Right atrium auricular region (tissue), 2 donors: ENCODE results near the gene PGAM2. TPM values are rescaled to one million over a fixed set of nuclear protein-coding genes. Genes with fewer than 3 reads are reported as not detected.
"Not testable (repeated sequence)": the region's sequence is repeated elsewhere in the genome, so short reads cannot be mapped to it uniquely, and the experiment has no call there.

Experiments used
- DNase-seq: peaks from one replicate; pipeline ENCODE4 v3.0.0-alpha.2; 2019; ENCODE audit warnings: low spot score
- H3K27ac ChIP-seq, 2 donors: fragments of 200-600 bp; sonication (generic); 1 replicate in 1 of 2; 2 replicates in 1 of 2; pipeline ENCODE4 v1.5.1; 2016 to 2019
- H3K27me3 ChIP-seq, 2 donors: fragments of 200-600 bp; sonication (generic); one replicate each; pipeline versions ENCODE4 v1.5.1 to v1.6.0; 2017 to 2019
- H3K36me3 ChIP-seq: fragments of 200-600 bp; sonication (generic); one replicate; pipeline ENCODE4 v1.5.1; 2016
- H3K4me1 ChIP-seq, 2 donors: fragments of 200-600 bp; sonication (generic); one replicate each; pipeline versions ENCODE4 v1.5.1 to v1.6.0; 2017 to 2019
- H3K4me3 ChIP-seq, 2 donors: fragments of 200-600 bp; sonication (generic); 1 replicate in 1 of 2; 2 replicates in 1 of 2; pipeline ENCODE4 v1.5.1; 2017 to 2019; ENCODE audit warnings: mild to moderate bottlenecking in 1 of 2, moderate library complexity in 1 of 2
- H3K9me3 ChIP-seq, 2 donors: fragments of 200-600 bp; sonication (generic); one replicate each; pipeline ENCODE4 v1.5.1; 2019
- CTCF ChIP-seq, 2 donors: fragments of 200-600 bp; sonication (generic); IDR thresholded peaks; one replicate each; pipeline ENCODE4 v1.5.1; 2019; ENCODE audit warnings: antibody characterized with exemption in 2 of 2
- total RNA-seq, 2 donors: library from RNA; depleted of rRNA; stranded (reverse); fragments of >200 nt; gene quantifications; one replicate each; pipeline ENCODE4 v1.1.0, GENCODE V29; 2016

PGAM2 gene
- total RNA-seq, 2 donors from 2014 or later, result 680 to 2,809 TPM

- not testable (repeated sequence) for DNase-seq, H3K9me3 ChIP-seq, H3K36me3 ChIP-seq, H3K27me3 ChIP-seq
- Histone ChIP-seq H3K27ac (peak overlapping the region; percentile 53 to 71), H3K4me3 (peak overlapping the region; percentile 26 to 43), H3K4me1 (peaks cover 0 to 26% of the 10 kb centered on the region in 2 donors)
- TF ChIP-seq CTCF (IDR thresholded peaks at IDR 0.05), result peak; percentile 14 to 49
Observed at GRCh38 chr7:44040493-44040891, 24.9 kb downstream of the PGAM2 start.

- H3K27me3 ChIP-seq, DNase-seq, H3K9me3 ChIP-seq, H3K36me3 ChIP-seq: not testable (repeated sequence)
- peak overlapping the region; percentile 53 to 71 for H3K27ac ChIP-seq
- H3K4me3 ChIP-seq, result peak overlapping the region; percentile 26 to 43
- H3K4me1 ChIP-seq, result peaks cover 0 to 21% of the 10 kb centered on the region in 2 donors
Observed at GRCh38 chr7:44039800-44040492, 25.4 kb downstream of the PGAM2 start.

GRCh38 chr7:44038961-44039558, 26.3 kb downstream of the PGAM2 start:
- not testable (repeated sequence) for H3K27me3 ChIP-seq, H3K36me3 ChIP-seq, H3K9me3 ChIP-seq
- H3K4me1 ChIP-seq, result peaks cover 0 to 18% of the 10 kb centered on the region in 2 donors
- H3K4me3 ChIP-seq, result peak overlapping the region; percentile 28 to 46
- peak overlapping the region; percentile 79 for H3K27ac ChIP-seq
- peak; percentile 94 for DNase-seq

- not testable (repeated sequence) for H3K4me3 ChIP-seq, H3K27me3 ChIP-seq, H3K9me3 ChIP-seq, H3K27ac ChIP-seq, H3K36me3 ChIP-seq, DNase-seq
- H3K4me1 ChIP-seq, result peaks cover 0 to 13% of the 10 kb centered on the region in 2 donors
Observed at GRCh38 chr7:44038553-44038952, 26.8 kb downstream of the PGAM2 start.

- not testable (repeated sequence) for H3K27me3 ChIP-seq, H3K9me3 ChIP-seq, H3K4me3 ChIP-seq, DNase-seq, H3K27ac ChIP-seq, H3K36me3 ChIP-seq
- H3K4me1 ChIP-seq, result peaks cover 0 to 10% of the 10 kb centered on the region in 2 donors
Observed at GRCh38 chr7:44037951-44038350, 27.4 kb downstream of the PGAM2 start.

GRCh38 chr7:44036364-44036763, 29.0 kb downstream of the PGAM2 start:
- not testable (repeated sequence) for H3K4me3 ChIP-seq, H3K27me3 ChIP-seq, H3K27ac ChIP-seq, H3K36me3 ChIP-seq, H3K9me3 ChIP-seq, DNase-seq
- peaks cover 0 to 10% of the 10 kb centered on the region in 2 donors for H3K4me1 ChIP-seq

- not testable (repeated sequence) for H3K36me3 ChIP-seq, H3K9me3 ChIP-seq, H3K27ac ChIP-seq, DNase-seq, H3K27me3 ChIP-seq, H3K4me3 ChIP-seq, H3K4me1 ChIP-seq
Observed at GRCh38 chr7:44033971-44034844, 31.2 kb downstream of the PGAM2 start.

GRCh38 chr7:44032031-44032430, 33.3 kb downstream of the PGAM2 start:
- not testable (repeated sequence) for H3K9me3 ChIP-seq, H3K27me3 ChIP-seq, H3K4me1 ChIP-seq, H3K4me3 ChIP-seq, H3K27ac ChIP-seq, DNase-seq, H3K36me3 ChIP-seq

GRCh38 chr7:44031319-44031718, 34.0 kb downstream of the PGAM2 start:
- not testable (repeated sequence) for H3K9me3 ChIP-seq, H3K27me3 ChIP-seq, H3K4me3 ChIP-seq, H3K27ac ChIP-seq, H3K4me1 ChIP-seq, DNase-seq, H3K36me3 ChIP-seq

- H3K4me1 ChIP-seq, H3K9me3 ChIP-seq, H3K27me3 ChIP-seq, H3K27ac ChIP-seq, H3K4me3 ChIP-seq, H3K36me3 ChIP-seq, DNase-seq: not testable (repeated sequence)
Observed at GRCh38 chr7:44030029-44030428, 35.3 kb downstream of the PGAM2 start.

GRCh38 chr7:44029433-44029832, 35.9 kb downstream of the PGAM2 start:
- not testable (repeated sequence) for H3K4me3 ChIP-seq

GRCh38 chr7:44022796-44023467, 42.4 kb downstream of the PGAM2 start:
- H3K36me3 ChIP-seq, H3K27ac ChIP-seq, H3K27me3 ChIP-seq, H3K9me3 ChIP-seq, H3K4me3 ChIP-seq, DNase-seq: not testable (repeated sequence)
- H3K4me1 ChIP-seq, result peaks cover 0 to 10% of the 10 kb centered on the region in 2 donors

More at GRCh38 chr7:44029433-44029832, 35.9 kb downstream of the PGAM2 start:
- not testable (repeated sequence) for H3K9me3 ChIP-seq, H3K27me3 ChIP-seq, H3K27ac ChIP-seq, H3K36me3 ChIP-seq, H3K4me1 ChIP-seq, DNase-seq

- H3K27ac ChIP-seq, H3K4me3 ChIP-seq, DNase-seq, H3K27me3 ChIP-seq, H3K36me3 ChIP-seq, H3K9me3 ChIP-seq: not testable (repeated sequence)
- H3K4me1 ChIP-seq, result peaks cover 0 to 14% of the 10 kb centered on the region in 2 donors
Observed at GRCh38 chr7:44022069-44022468, 43.3 kb downstream of the PGAM2 start.
